ENCODE results near the gene SCGB3A2. TPM values are rescaled to one million over a fixed set of nuclear protein-coding genes. Genes with fewer than 3 reads are reported as not detected.

The SCGB3A2 gene
- total and polyA plus RNA-seq, 2 of the 8 experiments (the other 6 are each of a cell fraction or from before 2014, with no cell fraction given) = 47.1 to 63.6 TPM

GRCh38 chr5:147853372-147853987 is 25.0 kb upstream of the SCGB3A2 start:
- Histone ChIP-seq H3K36me3 (ENCODE audit: control insufficient read depth in 2 of 4, insufficient read depth in 4 of 4, low read length in 3 of 4) (no peaks in the 10 kb centered on the region), H2BK120ac (replicated peaks; ENCODE audit: low read depth, low read length) (no peak overlapping the region), H2BK5ac (ENCODE audit: low read depth, low read length) (no peak overlapping the region), H4K8ac (ENCODE audit: extremely low read depth, insufficient read depth, low read length) (no peak overlapping the region), H3K4me2 (ENCODE audit: insufficient read depth in 1 of 2, low read depth in 2 of 2, low read length in 2 of 2) (no peak overlapping the region), H2AFZ (ENCODE audit: low read length) (no peak overlapping the region), H3K4me1 (replicated peaks in 1 of 4; ENCODE audit: control insufficient read depth in 3 of 4, insufficient read depth in 4 of 4, low read length in 3 of 4) (peaks cover 0 to 2% (median 0%) of the 10 kb centered on the region in 4 experiments; a peak in 2 of 7 replicates), H3K79me2 (ENCODE audit: control insufficient read depth in 1 of 2, insufficient read depth in 2 of 2, low read length in 2 of 2) (no peaks in the 10 kb centered on the region), H3K9ac (replicated peaks in 1 of 4; ENCODE audit: extremely low read depth in 1 of 4, low read depth in 3 of 4, low read length in 3 of 4) (no peak overlapping the region), H4K20me1 (replicated peaks in 1 of 2; ENCODE audit: control insufficient read depth in 1 of 2, insufficient read depth in 2 of 2, low read length in 2 of 2) (no peaks in the 10 kb centered on the region), H3K18ac (ENCODE audit: extremely low read depth, low read length) (no peak overlapping the region), H4K91ac (replicated peaks; ENCODE audit: insufficient read length, low read length) (no peak overlapping the region), H4K5ac (ENCODE audit: insufficient read length, low read depth, low read length) (no peak overlapping the region), H2BK12ac (ENCODE audit: low read depth, low read length) (no peak overlapping the region), H2AK5ac (ENCODE audit: low read depth, low read length) (no peak overlapping the region), H3K4me3 (ENCODE audit: extremely low read depth in 1 of 4, insufficient read depth in 2 of 4, low read depth in 3 of 4, low read length in 4 of 4) (no peak overlapping the region), H3K14ac (ENCODE audit: insufficient read length) (no peak overlapping the region), H3K9me3 (ENCODE audit: insufficient read depth in 2 of 2, low read depth in 1 of 2, low read length in 1 of 2) (no peaks in the 10 kb centered on the region), H3K27me3 (replicated peaks in 1 of 4; ENCODE audit: control insufficient read depth in 3 of 4, extremely low read depth in 1 of 4, insufficient read depth in 3 of 4, low read length in 3 of 4) (peaks cover 0 to 2% (median 0%) of the 10 kb centered on the region in 4 experiments; a peak in 1 of 7 replicates), H3K23me2 (ENCODE audit: low read depth, low read length) (no peaks in the 10 kb centered on the region), H2BK20ac (ENCODE audit: low read length) (no peak overlapping the region), H3K79me1 (ENCODE audit: low read depth, low read length) (no peaks in the 10 kb centered on the region), H2BK15ac (ENCODE audit: low read length) (no peak overlapping the region), H3K56ac (replicated peaks; ENCODE audit: insufficient read length, low read depth, low read length) (no peak overlapping the region), H3K4ac (replicated peaks; ENCODE audit: insufficient read length, low read depth, low read length) (no peak overlapping the region), H3K23ac (ENCODE audit: insufficient read length) (no peak overlapping the region), H3K27ac (ENCODE audit: low read depth, low read length) (no peak overlapping the region)
- FAIRE-seq = no peak
- ChIA-PET POLR2A (ENCODE audit: partially characterized antibody) (interaction anchor here (1.0 to 26.7 kb wide), 13 partner anchors 9 to 232 kb away, joined by 3 to 730 read pairs (median 5); partner anchors contain the start of gene SCGB3A2), CTCF (ENCODE audit: partially characterized antibody) (interaction anchor here (0.8 to 9.2 kb wide), 6 partner anchors 11 to 225 kb away, joined by 3 to 126 read pairs (median 7); no protein-coding TSS in a partner anchor)
- WGBS, 2 experiments (ENCODE audit: extremely low coverage in 1 of 2, insufficient coverage in 1 of 2, insufficient read length in 1 of 2, insufficient replicate concordance in 2 of 2, low coverage in 1 of 2, low lambda C conversion rate in 2 of 2, missing lambda C conversion rate in 1 of 2) = 96% methylated on average over 3 of the region's 3 CpGs; no CpG with 5 or more reads in 1 of the 2 experiments
- no peak for DNase-seq (ENCODE audit: low read depth in 1 of 2, low spot score in 2 of 2)
- TF ChIP-seq TAF7 (optimal IDR thresholded peaks at IDR 0.05; ENCODE audit: borderline replicate concordance, low read depth, low read length) (no peak), GABPA (IDR thresholded peaks at IDR 0.05; ENCODE audit: borderline replicate concordance, insufficient read depth, low read length) (no peak), ATF2 (IDR thresholded peaks at IDR 0.05; ENCODE audit: low read length) (peak; percentile 75; the same call in 1 of the 2 replicates), SRF (IDR thresholded peaks at IDR 0.05; ENCODE audit: low read depth, low read length) (no peak), POLR2A (IDR thresholded peaks at IDR 0.05; ENCODE audit: control extremely low read depth in 1 of 2, low read depth in 2 of 2, low read length in 2 of 2) (peak in 1 of 2 experiments; percentile 85; a peak in 2 of 3 replicates), SIRT6 (IDR thresholded peaks at IDR 0.05; ENCODE audit: low read length) (no peak), HDAC6 (IDR thresholded peaks at IDR 0.05; ENCODE audit: low read depth, low read length) (no peak), FOSL1 (IDR thresholded peaks at IDR 0.05; ENCODE audit: insufficient read depth, low read depth, low read length) (no peak), HDAC2 (IDR thresholded peaks at IDR 0.05; ENCODE audit: borderline replicate concordance in 1 of 2, low read depth in 2 of 2, low read length in 2 of 2) (no peak), TAF1 (IDR thresholded peaks at IDR 0.05; ENCODE audit: low read depth, low read length) (no peak), EGR1 (IDR thresholded peaks at IDR 0.05; ENCODE audit: borderline replicate concordance, low read depth, low read length) (0 out of 2 replicates have a peak, but pooled peaks have one; percentile 2)
